MCF 10A (cell line): ENCODE results near the gene KRT86. TPM values are rescaled to one million over a fixed set of nuclear protein-coding genes. Genes with fewer than 3 reads are reported as not detected.

Experiments used
- BruUV-seq: library from RNA; stranded (reverse); fragments of 400-500 nt; replicated peaks from 2 replicates; lab custom pipeline; 2021; lab: Mats Ljungman, UMichigan
- CTCF ChIA-PET: fragments of 300-600 bp; sonication (Branson Sonifier 250); formaldehyde crosslinking; extraction: SDS; loops from one replicate; lab custom pipeline; 2021; ENCODE audit warnings: antibody characterized with exemption, inconsistent platforms; lab: Yijun Ruan, JAX
- POLR2A ChIA-PET: fragments of 300-600, 350-650 bp; sonication (Branson Sonifier 250); formaldehyde crosslinking; extraction: SDS; loops from one replicate; lab custom pipeline; 2020; ENCODE audit warnings: antibody characterized with exemption, inconsistent platforms; lab: Yijun Ruan, JAX
- DNase-seq: peaks from one replicate; pipeline ENCODE4 v3.0.0-alpha.2; 2018; ENCODE audit not compliant: unreplicated experiment
- H3K27ac Mint-ChIP-seq: one replicate; pipeline ENCODE4 v1.8.0; 2022; ENCODE audit warnings: mild to moderate bottlenecking, low read depth, mixed read lengths; ENCODE audit not compliant: unreplicated experiment
- H3K27me3 Mint-ChIP-seq: one replicate; pipeline ENCODE4 v1.8.0; 2022; ENCODE audit warnings: mixed read lengths; ENCODE audit not compliant: insufficient read depth, unreplicated experiment
- H3K36me3 Mint-ChIP-seq: one replicate; pipeline ENCODE4 v1.8.0; 2022; ENCODE audit warnings: mild to moderate bottlenecking, moderate library complexity, mixed read lengths; ENCODE audit not compliant: insufficient read depth, unreplicated experiment
- H3K4me1 Mint-ChIP-seq: one replicate; pipeline ENCODE4 v1.8.0; 2022; ENCODE audit warnings: mixed read lengths; ENCODE audit not compliant: insufficient read depth, unreplicated experiment
- H3K4me3 Mint-ChIP-seq: one replicate; pipeline ENCODE4 v1.8.0; 2022; ENCODE audit warnings: mild to moderate bottlenecking, moderate library complexity, mixed read lengths; ENCODE audit not compliant: unreplicated experiment
- H3K9me3 Mint-ChIP-seq: one replicate; pipeline ENCODE4 v1.8.0; 2022; ENCODE audit warnings: mixed read lengths; ENCODE audit not compliant: unreplicated experiment
- intact Hi-C: fragments of 100-400 bp; cut with micrococcal nuclease; formaldehyde crosslinking; loops from 2 replicates; pipeline ENCODE4 v1.14.1; 2022
- total RNA-seq: library from RNA; stranded (reverse); gene quantifications from 2 replicates; pipeline ENCODE4 v1.2.3, GENCODE V29; 2022
- TF ChIP-seq, protein P1 (sequence below): fragments of 200-600 bp; IDR thresholded peaks from one replicate; pipeline ENCODE4 v1.8.0; 2022; ENCODE audit warnings: antibody characterized with exemption, mild to moderate bottlenecking; ENCODE audit not compliant: unreplicated experiment

KRT86 gene
- total RNA-seq, 1 experiment from 2014 or later: 37.8 TPM

DNA sequence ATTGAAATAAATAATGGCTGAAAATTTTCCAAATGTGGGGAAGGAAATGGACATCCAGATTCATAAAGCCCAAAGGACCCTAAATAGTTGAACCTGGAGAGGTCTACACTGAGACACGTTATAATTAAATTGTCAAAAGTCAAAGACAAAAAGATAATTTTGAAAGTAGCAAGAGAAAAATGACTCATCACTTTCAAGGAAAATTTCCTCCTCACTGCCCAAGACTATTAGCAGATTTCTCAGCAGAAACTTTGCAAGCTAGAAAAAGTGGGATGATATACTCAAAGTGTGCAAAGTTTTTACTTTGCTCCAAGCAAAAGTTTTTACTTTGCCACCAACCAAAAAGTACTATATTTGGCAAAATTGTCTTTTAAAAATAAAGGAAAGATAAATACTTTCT is 62.6 kb downstream of the KRT86 start:
- Mint-ChIP-seq H3K4me1 (peaks cover 29% of the 10 kb centered on the region), H3K4me3 (no peak overlapping the region), H3K27ac (no peak overlapping the region), H3K36me3 (no peaks in the 10 kb centered on the region), H3K9me3 (no peaks in the 10 kb centered on the region), H3K27me3 (no peaks in the 10 kb centered on the region)
- BruUV-seq: no TSS peak
- POLR2A ChIA-PET: interaction anchor here (0.6 to 3.3 kb wide), 12 partner anchors 9 to 477 kb away, joined by 3 to 22 read pairs (median 3); partner anchors contain the start of gene KRT4
- CTCF ChIA-PET: interaction anchor here (0.9 to 4.9 kb wide), 5 partner anchors 9 to 165 kb away, joined by 3 to 39 read pairs (median 5); no protein-coding TSS in a partner anchor
- intact Hi-C loops: no loop called here
- no peak for DNase-seq
- TF ChIP-seq, protein P1, sequence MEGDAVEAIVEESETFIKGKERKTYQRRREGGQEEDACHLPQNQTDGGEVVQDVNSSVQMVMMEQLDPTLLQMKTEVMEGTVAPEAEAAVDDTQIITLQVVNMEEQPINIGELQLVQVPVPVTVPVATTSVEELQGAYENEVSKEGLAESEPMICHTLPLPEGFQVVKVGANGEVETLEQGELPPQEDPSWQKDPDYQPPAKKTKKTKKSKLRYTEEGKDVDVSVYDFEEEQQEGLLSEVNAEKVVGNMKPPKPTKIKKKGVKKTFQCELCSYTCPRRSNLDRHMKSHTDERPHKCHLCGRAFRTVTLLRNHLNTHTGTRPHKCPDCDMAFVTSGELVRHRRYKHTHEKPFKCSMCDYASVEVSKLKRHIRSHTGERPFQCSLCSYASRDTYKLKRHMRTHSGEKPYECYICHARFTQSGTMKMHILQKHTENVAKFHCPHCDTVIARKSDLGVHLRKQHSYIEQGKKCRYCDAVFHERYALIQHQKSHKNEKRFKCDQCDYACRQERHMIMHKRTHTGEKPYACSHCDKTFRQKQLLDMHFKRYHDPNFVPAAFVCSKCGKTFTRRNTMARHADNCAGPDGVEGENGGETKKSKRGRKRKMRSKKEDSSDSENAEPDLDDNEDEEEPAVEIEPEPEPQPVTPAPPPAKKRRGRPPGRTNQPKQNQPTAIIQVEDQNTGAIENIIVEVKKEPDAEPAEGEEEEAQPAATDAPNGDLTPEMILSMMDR: no peak

DNA sequence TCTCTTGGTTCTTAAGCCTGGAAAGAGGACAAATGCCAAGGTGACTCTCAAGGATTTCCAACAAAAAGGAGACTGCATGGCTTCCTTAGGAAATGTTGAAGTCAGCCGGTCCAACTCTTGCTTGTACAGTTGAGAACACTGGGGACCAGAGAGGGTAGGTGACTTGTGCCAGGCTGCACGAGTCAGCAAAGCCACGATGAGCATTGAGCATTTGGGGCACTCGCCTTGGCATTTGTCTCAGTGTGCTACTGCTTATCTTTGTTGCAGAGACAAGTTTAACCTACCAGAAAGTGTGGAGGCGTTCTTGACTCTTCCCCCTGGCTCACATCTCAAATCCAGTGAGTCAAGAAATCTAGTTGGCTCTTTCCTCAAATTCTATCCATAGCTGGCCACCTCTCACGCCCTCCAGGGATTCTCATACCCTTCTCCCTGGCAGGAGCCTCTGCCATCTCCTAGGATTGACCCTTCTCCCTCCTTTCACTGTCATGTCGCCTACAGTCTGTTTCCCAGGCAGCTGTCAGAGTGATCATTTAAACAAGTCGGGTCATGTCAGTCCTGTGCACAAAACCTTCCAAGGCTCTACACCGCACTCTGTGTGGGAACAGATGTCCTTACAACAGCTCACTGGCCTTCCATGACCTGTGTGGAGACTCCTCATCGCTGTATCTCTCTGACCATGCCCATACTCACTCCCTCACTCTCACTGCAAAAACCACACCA is 64.0 kb downstream of the KRT86 start:
- peak; percentile 81 for DNase-seq
- peak overlapping the region; percentile 73 for H3K27ac Mint-ChIP-seq
- H3K4me3 Mint-ChIP-seq: peak overlapping the region; percentile 39
- no peaks in the 10 kb centered on the region for H3K27me3 Mint-ChIP-seq
- ChIA-PET CTCF (interaction anchor here (0.7 to 4.9 kb wide), 7 partner anchors 11 to 643 kb away, joined by 3 to 39 read pairs (median 4); no protein-coding TSS in a partner anchor), POLR2A (interaction anchor here (0.6 to 3.3 kb wide), 8 partner anchors 10 to 182 kb away, joined by 3 to 22 read pairs (median 3); partner anchors contain the start of genes KRT5 and KRT7)
- intact Hi-C loops: no loop called here
- TF ChIP-seq, protein P1: no peak
- no peaks in the 10 kb centered on the region for H3K36me3 Mint-ChIP-seq
- peaks cover 29% of the 10 kb centered on the region for H3K4me1 Mint-ChIP-seq
- no peaks in the 10 kb centered on the region for H3K9me3 Mint-ChIP-seq
- BruUV-seq: no TSS peak

DNA sequence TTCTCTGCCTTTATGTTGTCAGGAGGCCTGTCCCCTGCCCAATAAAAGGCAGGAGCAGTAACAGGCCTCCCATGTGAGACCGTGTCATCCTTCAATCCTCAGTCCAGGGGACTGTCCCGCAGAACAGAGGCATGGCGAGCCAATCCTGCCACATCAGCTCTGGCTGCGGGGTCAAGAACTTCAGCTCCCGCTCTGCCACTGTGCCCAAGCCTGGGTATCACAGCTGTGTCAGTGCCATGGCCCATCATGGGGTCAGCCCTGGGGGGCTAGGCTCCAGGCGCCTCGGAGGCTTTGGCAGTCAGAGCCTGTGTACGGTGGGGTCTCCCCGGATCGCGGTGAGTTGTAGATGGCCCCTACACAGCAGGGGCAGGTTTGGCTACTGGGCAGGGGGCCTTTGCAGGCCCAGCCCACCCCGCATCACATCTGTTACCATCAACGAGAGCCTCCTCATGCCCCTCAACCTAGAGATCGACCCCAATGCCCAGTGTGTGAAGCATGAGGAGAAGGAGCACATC is 66.7 kb downstream of the KRT86 start:
- H3K4me1 Mint-ChIP-seq: peaks cover 28% of the 10 kb centered on the region
- TF ChIP-seq, protein P1: no peak
- H3K27me3 Mint-ChIP-seq: no peaks in the 10 kb centered on the region
- no peak overlapping the region for H3K4me3 Mint-ChIP-seq
- CTCF ChIA-PET: interaction anchor here (4.9 kb wide), 1 partner anchor 14 kb away, joined by 39 read pairs; no protein-coding TSS in a partner anchor
- no peaks in the 10 kb centered on the region for H3K36me3 Mint-ChIP-seq
- POLR2A ChIA-PET: no interaction called here
- BruUV-seq: no TSS peak
- DNase-seq: no peak
- no peak overlapping the region for H3K27ac Mint-ChIP-seq
- no peaks in the 10 kb centered on the region for H3K9me3 Mint-ChIP-seq
- intact Hi-C loops: no loop called here

DNA sequence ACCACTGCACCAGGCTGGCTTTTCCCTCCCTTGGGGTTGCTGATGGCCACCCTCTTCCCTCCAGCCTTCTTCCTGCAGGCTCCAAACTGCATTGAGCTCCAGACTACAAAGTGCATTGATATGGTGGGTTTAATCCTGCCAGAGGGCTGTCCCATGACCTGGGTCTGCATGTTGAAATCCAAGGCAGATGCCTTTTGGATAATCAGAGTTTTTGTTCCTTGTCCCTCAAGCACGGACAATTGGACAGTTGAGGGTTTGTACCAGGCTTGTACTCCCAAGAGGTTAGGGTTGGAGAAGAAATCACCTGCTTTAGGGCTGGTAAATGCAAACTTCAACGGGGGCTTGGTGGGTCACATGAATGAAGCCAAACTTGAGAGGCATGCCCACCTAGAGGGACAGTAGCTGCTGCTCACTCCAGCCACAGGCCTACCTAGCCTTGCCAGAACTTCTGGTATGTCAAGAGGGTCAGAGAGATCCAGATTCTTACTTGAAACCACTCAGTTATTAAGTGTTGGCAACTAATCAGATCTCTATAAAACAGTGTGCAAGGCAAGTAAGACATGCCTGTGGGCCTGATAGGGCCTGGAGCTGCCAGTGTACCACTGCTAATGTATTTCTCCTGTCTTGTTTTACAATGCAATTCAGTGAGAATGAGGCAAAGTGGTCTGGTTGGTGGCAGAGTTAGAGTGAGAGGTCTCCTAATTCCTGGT is 68.5 kb downstream of the KRT86 start:
- H3K27me3 Mint-ChIP-seq: no peaks in the 10 kb centered on the region
- CTCF ChIA-PET: no interaction called here
- intact Hi-C loops: no loop called here
- no peaks in the 10 kb centered on the region for H3K9me3 Mint-ChIP-seq
- DNase-seq: no peak
- BruUV-seq: no TSS peak
- H3K27ac Mint-ChIP-seq: no peak overlapping the region
- POLR2A ChIA-PET: interaction anchor here (0.6 to 0.7 kb wide), 3 partner anchors 137 to 754 kb away, joined by 3 to 4 read pairs (median 3); no protein-coding TSS in a partner anchor
- H3K4me3 Mint-ChIP-seq: no peak overlapping the region
- H3K36me3 Mint-ChIP-seq: no peaks in the 10 kb centered on the region
- H3K4me1 Mint-ChIP-seq: peaks cover 18% of the 10 kb centered on the region
- TF ChIP-seq, protein P1: no peak
